Astrocyte of the cerebellum (primary cell): ENCODE measurements around the gene CDKAL1.

Experiments
- DNase-seq: peaks from one replicate; pipeline ENCODE4 v3.0.0-alpha.2; 2011; ENCODE audit warnings: low read depth
- H3K4me3 ChIP-seq: 2 replicates; pipeline ENCODE4 v1.5.1; 2011; ENCODE audit warnings: mild to moderate bottlenecking, low read depth, low read length, moderate library complexity
- in situ Hi-C: cut with HindIII; loops from 2 replicates; pipeline ENCODE4 v1.10.0; 2017; ENCODE audit warnings: low sequenced_read_pairs
- TF ChIP-seq, protein P1 (sequence below): IDR thresholded peaks from 2 replicates; pipeline ENCODE4 v1.5.1; 2012; ENCODE audit warnings: low read length, low read depth, moderate library complexity, mild to moderate bottlenecking; ENCODE audit errors: missing control alignments

Gene CDKAL1

GRCh38 chr6:20778459-20778858 is 244.2 kb downstream of the CDKAL1 start:
- no peak for DNase-seq
- in situ Hi-C loops = no loop called here
- TF ChIP-seq, protein P1, sequence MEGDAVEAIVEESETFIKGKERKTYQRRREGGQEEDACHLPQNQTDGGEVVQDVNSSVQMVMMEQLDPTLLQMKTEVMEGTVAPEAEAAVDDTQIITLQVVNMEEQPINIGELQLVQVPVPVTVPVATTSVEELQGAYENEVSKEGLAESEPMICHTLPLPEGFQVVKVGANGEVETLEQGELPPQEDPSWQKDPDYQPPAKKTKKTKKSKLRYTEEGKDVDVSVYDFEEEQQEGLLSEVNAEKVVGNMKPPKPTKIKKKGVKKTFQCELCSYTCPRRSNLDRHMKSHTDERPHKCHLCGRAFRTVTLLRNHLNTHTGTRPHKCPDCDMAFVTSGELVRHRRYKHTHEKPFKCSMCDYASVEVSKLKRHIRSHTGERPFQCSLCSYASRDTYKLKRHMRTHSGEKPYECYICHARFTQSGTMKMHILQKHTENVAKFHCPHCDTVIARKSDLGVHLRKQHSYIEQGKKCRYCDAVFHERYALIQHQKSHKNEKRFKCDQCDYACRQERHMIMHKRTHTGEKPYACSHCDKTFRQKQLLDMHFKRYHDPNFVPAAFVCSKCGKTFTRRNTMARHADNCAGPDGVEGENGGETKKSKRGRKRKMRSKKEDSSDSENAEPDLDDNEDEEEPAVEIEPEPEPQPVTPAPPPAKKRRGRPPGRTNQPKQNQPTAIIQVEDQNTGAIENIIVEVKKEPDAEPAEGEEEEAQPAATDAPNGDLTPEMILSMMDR = no peak
- no peak overlapping the region for H3K4me3 ChIP-seq

- TF ChIP-seq, protein P1 = no peak
Observed at GRCh38 chr6:20778912-20779311, 244.7 kb downstream of the CDKAL1 start.

DNA sequence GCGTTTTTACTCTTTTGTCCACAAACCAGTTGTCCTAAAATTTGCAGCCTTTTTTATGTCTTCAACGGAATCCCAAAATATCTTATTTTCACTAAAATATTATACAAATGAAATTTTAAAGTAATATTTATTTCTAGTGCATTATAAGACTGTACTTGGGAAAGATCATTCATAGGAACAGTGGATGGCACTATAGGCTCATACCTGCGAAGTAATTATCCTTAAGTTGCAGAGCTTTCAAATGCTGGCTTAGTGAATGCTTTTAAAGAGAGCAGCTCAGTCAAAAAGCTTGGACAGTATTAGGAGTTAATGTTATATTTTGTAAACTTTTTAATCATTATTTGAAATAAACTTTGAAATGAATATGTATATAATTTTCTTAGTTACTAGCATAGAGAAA is 254.9 kb downstream of the CDKAL1 start:
- no peak overlapping the region for H3K4me3 ChIP-seq
- TF ChIP-seq, protein P1 = peak; percentile 4
- in situ Hi-C loops = no loop called here
- DNase-seq = peak; percentile 28

More at GRCh38 chr6:20778912-20779311, 244.7 kb downstream of the CDKAL1 start:
- no peak overlapping the region for H3K4me3 ChIP-seq
- DNase-seq = no peak
- in situ Hi-C loops = no loop called here

- no peak overlapping the region for H3K4me3 ChIP-seq
- DNase-seq = no peak
- in situ Hi-C loops = no loop called here
- TF ChIP-seq, protein P1 = no peak
Observed at GRCh38 chr6:20790032-20790791, 256.0 kb downstream of the CDKAL1 start.

DNA sequence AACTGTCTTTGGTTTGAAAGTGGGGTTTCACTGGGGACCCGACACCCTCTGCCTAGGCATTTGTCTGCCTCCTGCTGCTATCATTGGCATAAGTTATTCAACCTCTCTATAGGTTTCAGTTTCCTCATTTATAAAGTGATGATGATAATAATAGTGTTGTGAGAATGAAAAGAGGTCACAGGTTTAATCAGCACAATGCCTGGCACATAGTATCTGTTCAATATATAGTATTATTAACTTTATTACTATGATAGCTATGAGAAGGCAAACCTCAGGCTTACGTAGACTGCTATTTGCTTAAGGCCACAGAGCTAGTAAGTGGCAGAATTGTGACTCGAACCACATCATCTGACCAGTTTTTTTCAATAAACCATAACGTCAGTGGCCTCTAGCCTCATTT is 256.8 kb downstream of the CDKAL1 start:
- TF ChIP-seq, protein P1 = no peak
- in situ Hi-C loops = no loop called here
- H3K4me3 ChIP-seq = no peak overlapping the region
- DNase-seq = no peak

GRCh38 chr6:20791944-20792343 is 257.7 kb downstream of the CDKAL1 start:
- TF ChIP-seq, protein P1 = no peak
- no peak for DNase-seq
- in situ Hi-C loops = no loop called here
- H3K4me3 ChIP-seq = no peak overlapping the region

GRCh38 chr6:20793174-20793573 is 258.9 kb downstream of the CDKAL1 start:
- TF ChIP-seq, protein P1 = no peak
- H3K4me3 ChIP-seq = no peak overlapping the region
- DNase-seq = no peak
- in situ Hi-C loops = no loop called here
